ENCODE results near the gene NUP210.
A peak's percentile ranks its signal among the peaks of the same experiment; 100 is the strongest.
"Not testable (repeated sequence)": the region's sequence is repeated elsewhere in the genome, so short reads cannot be mapped to it uniquely, and the experiment has no call there.

The NUP210 gene

GRCh38 chr3:13406190-13406589 lies 13.9 kb downstream of the NUP210 start:
- DNase-seq (ENCODE audit: low read depth), result no peak

- DNase-seq (ENCODE audit: low read depth), result no peak
Measured at GRCh38 chr3:13405614-13406013, 14.5 kb downstream of the NUP210 start.

- no peak for DNase-seq (ENCODE audit: low read depth)
Measured at GRCh38 chr3:13404626-13405452, 15.3 kb downstream of the NUP210 start.

GRCh38 chr3:13403847-13404246 lies 16.3 kb downstream of the NUP210 start:
- no peak for DNase-seq (ENCODE audit: low read depth)

GRCh38 chr3:13403213-13403819 lies 16.8 kb downstream of the NUP210 start:
- no peak for DNase-seq (ENCODE audit: low read depth)

- no peak for DNase-seq (ENCODE audit: low read depth)
Measured at GRCh38 chr3:13401149-13401548, 19.0 kb downstream of the NUP210 start.

- DNase-seq (ENCODE audit: low read depth), result no peak
Measured at GRCh38 chr3:13400114-13400673, 19.9 kb downstream of the NUP210 start.

GRCh38 chr3:13399603-13400002 lies 20.5 kb downstream of the NUP210 start:
- DNase-seq (ENCODE audit: low read depth), result no peak

GRCh38 chr3:13397316-13397715 lies 22.8 kb downstream of the NUP210 start:
- DNase-seq (ENCODE audit: low read depth), result no peak

- DNase-seq (ENCODE audit: low read depth), result no peak
Measured at GRCh38 chr3:13394363-13394762, 25.8 kb downstream of the NUP210 start.

- no peak for DNase-seq (ENCODE audit: low read depth)
Measured at GRCh38 chr3:13393427-13394360, 26.4 kb downstream of the NUP210 start.

GRCh38 chr3:13391308-13391707 lies 28.8 kb downstream of the NUP210 start:
- DNase-seq (ENCODE audit: low read depth), result peak; percentile 19

- DNase-seq (ENCODE audit: low read depth), result no peak
Measured at GRCh38 chr3:13389378-13389777, 30.7 kb downstream of the NUP210 start.

- DNase-seq (ENCODE audit: low read depth), result no peak
Measured at GRCh38 chr3:13388816-13389215, 31.3 kb downstream of the NUP210 start.

GRCh38 chr3:13385373-13385965 lies 34.7 kb downstream of the NUP210 start:
- DNase-seq (ENCODE audit: low read depth), result no peak

GRCh38 chr3:13380971-13381370 lies 39.2 kb downstream of the NUP210 start:
- DNase-seq (ENCODE audit: low read depth), result no peak

GRCh38 chr3:13379201-13379830 lies 40.8 kb downstream of the NUP210 start:
- DNase-seq (ENCODE audit: low read depth), result no peak

- DNase-seq (ENCODE audit: low read depth), result no peak
Measured at GRCh38 chr3:13378155-13378554, 42.0 kb downstream of the NUP210 start.

- not testable (repeated sequence) for DNase-seq (ENCODE audit: low read depth)
Measured at GRCh38 chr3:13377741-13378140, 42.4 kb downstream of the NUP210 start.

- DNase-seq (ENCODE audit: low read depth), result no peak
Measured at GRCh38 chr3:13377021-13377420, 43.1 kb downstream of the NUP210 start.

GRCh38 chr3:13376091-13376490 lies 44.0 kb downstream of the NUP210 start:
- DNase-seq (ENCODE audit: low read depth), result no peak

All from activated T-cell treated with anti-CD3 and anti-CD28 coated beads for 1 hour (primary cell).